Parathyroid adenoma (tissue), 2 donors: ENCODE measurements around the gene TTC28.

ENCODE experiments used
- H2AFZ ChIP-seq: fragments of 300-600 bp; sonication (generic); one replicate; pipeline ENCODE4 v1.7.0; 2017; ENCODE audit warnings: antibody characterized with exemption, mild to moderate bottlenecking
- H3K27ac ChIP-seq: fragments of 300-600 bp; sonication (generic); one replicate; pipeline ENCODE4 v1.7.0; 2017
- H3K27me3 ChIP-seq: fragments of 300-600 bp; sonication (generic); one replicate; pipeline ENCODE4 v1.7.0; 2017; ENCODE audit warnings: low read length; ENCODE audit not compliant: control insufficient read depth, insufficient read depth
- H3K36me3 ChIP-seq: fragments of 300-600 bp; sonication (generic); one replicate; pipeline ENCODE4 v1.7.0; 2017; ENCODE audit warnings: low read length; ENCODE audit not compliant: control insufficient read depth, insufficient read depth
- H3K4me1 ChIP-seq: fragments of 300-600 bp; sonication (generic); one replicate; pipeline ENCODE4 v1.7.0; 2017; ENCODE audit warnings: control low read depth
- H3K4me2 ChIP-seq: fragments of 300-600 bp; sonication (generic); one replicate; pipeline ENCODE4 v1.7.0; 2017; ENCODE audit warnings: low read length
- H3K4me3 ChIP-seq: fragments of 300-600 bp; sonication (generic); one replicate; pipeline ENCODE4 v1.7.0; 2017; ENCODE audit warnings: low read depth, low read length
- H3K79me2 ChIP-seq: fragments of 300-600 bp; sonication (generic); one replicate; pipeline ENCODE4 v1.7.0; 2017; ENCODE audit warnings: control low read depth
- H3K9ac ChIP-seq: fragments of 300-600 bp; sonication (generic); one replicate; pipeline ENCODE4 v1.7.0; 2017; ENCODE audit warnings: mild to moderate bottlenecking
- H3K9me3 ChIP-seq: fragments of 300-600 bp; sonication (generic); one replicate; pipeline ENCODE4 v1.7.0; 2017; ENCODE audit warnings: low read length; ENCODE audit not compliant: control insufficient read depth
- CTCF ChIP-seq: fragments of 300-600 bp; sonication (generic); IDR thresholded peaks from one replicate; pipeline ENCODE4 v1.7.0; 2017; ENCODE audit warnings: antibody characterized with exemption, mild to moderate bottlenecking
- donor health status: primary hyperparathyroidism.

TTC28 gene

GRCh38 chr22:28185130-28185529 is 494.5 kb downstream of the TTC28 start:
- H3K4me1 ChIP-seq, result no peaks in the 10 kb centered on the region
- no peaks in the 10 kb centered on the region for H3K36me3 ChIP-seq
- no peaks in the 10 kb centered on the region for H3K27me3 ChIP-seq
- no peaks in the 10 kb centered on the region for H3K9me3 ChIP-seq
- no peak overlapping the region for H2AFZ ChIP-seq
- no peak overlapping the region for H3K4me3 ChIP-seq
- no peak for TF ChIP-seq CTCF
- H3K4me2 ChIP-seq, result no peak overlapping the region
- H3K27ac ChIP-seq, result no peak overlapping the region
- H3K9ac ChIP-seq, result no peak overlapping the region
- no peaks in the 10 kb centered on the region for H3K79me2 ChIP-seq

DNA sequence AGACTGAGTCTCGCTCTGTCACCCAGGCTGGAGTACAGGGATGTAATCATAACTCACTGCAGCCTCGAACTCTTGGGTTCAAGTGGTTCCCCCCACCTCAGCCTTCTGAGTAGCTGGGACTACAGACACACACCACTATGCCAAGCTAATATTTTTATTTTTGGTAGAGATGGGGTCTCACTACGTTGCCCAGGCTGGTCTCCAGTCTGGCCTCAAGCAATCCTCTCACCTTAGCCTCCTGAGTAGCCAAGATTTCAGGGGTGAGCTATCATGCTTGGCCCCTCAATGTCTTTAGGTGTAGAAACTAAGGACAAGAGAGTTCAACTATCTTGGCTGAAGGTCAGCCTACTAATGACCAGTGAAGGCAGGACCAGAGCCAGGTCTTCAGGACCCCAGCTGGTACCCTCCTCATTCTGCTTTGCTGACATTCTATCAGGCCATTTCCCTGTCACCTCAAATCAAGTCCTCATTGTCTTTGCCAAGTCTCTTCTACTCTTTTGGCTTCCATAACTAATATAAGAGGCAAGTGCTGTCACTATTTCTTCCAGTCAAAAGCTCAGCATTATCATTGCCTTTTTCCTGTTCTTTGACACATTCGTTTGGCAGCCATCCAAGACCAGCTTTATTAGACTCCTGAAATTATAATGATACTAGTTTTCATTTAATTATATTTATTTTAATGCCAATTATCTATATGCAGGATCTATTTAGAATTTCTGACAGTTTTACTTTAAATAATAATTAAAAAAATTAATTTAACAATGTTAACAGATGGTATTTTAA is 496.4 kb downstream of the TTC28 start:
- Histone ChIP-seq H3K27ac (no peak overlapping the region), H3K27me3 (no peaks in the 10 kb centered on the region), H3K9ac (no peak overlapping the region), H3K4me2 (no peak overlapping the region), H2AFZ (no peak overlapping the region), H3K4me1 (no peaks in the 10 kb centered on the region), H3K36me3 (no peaks in the 10 kb centered on the region), H3K79me2 (no peaks in the 10 kb centered on the region), H3K4me3 (no peak overlapping the region), H3K9me3 (no peaks in the 10 kb centered on the region)
- no peak for TF ChIP-seq CTCF

DNA sequence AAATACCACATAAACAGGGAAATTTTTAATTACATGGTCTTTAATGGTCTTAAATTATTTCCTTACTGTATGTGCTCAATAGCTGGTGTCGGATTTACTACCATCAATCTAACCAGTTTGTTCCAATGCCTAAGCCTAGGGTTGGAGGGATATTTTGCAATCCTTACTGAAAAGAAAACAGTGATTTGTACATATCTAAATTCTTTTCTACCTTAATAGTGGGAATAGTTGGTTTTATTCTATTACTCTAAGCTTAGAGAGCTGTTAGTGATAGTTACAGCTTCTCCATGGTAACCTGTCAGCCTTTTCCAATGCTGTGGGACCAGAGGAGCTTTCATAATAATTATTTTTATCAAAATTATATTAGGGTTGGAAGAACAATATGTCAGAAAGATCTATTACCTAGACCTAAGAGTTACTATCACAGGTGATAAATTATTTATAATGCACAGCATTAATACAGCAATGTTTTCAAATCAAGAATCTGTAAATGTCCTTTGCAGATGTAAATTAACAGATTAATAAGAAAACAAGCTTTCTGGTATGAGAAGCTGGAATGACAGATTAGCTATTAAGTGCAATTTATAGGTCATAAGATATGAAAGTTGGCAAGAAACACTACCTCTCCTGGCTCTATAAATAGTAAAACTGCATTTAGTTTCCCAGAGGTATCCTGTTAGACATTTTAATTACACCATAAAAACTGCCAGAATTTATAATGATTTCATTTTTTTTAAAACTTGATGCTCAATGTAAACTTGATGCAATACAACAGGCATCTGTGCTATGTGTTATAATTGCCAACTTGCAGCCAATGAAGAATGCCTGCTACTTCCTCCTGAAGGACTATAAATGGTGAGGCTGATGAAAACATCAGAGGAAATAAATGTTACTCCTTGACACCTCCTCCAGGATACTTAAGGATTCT is 498.6 kb downstream of the TTC28 start:
- no peak overlapping the region for H3K9ac ChIP-seq
- no peak overlapping the region for H3K4me2 ChIP-seq
- H3K4me3 ChIP-seq, result no peak overlapping the region
- H3K27me3 ChIP-seq, result no peaks in the 10 kb centered on the region
- H3K79me2 ChIP-seq, result no peaks in the 10 kb centered on the region
- no peaks in the 10 kb centered on the region for H3K36me3 ChIP-seq
- no peaks in the 10 kb centered on the region for H3K4me1 ChIP-seq
- H3K9me3 ChIP-seq, result no peaks in the 10 kb centered on the region
- H2AFZ ChIP-seq, result no peak overlapping the region
- TF ChIP-seq CTCF, result no peak
- no peak overlapping the region for H3K27ac ChIP-seq

DNA sequence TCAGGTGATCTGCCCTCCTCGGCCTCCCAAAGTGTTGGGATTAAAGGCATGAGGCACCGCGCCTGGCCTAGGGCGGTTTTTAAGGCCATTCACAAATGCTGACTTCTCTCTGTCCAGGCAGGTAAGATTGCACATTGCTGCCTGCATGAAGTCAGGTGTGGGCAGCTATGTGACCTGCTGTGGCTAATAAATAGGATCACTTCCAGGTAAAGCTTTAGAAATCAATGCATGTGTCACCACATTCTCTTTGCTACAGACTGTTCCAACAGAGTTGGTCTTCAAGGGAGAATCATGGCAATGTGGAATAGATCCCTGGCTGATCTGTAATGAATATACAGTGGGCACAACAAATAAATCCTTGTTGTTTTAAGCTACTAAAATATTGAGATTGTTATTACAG is 500.2 kb downstream of the TTC28 start:
- Histone ChIP-seq H3K4me3 (no peak overlapping the region), H2AFZ (no peak overlapping the region), H3K9ac (no peak overlapping the region), H3K4me2 (no peak overlapping the region), H3K36me3 (no peaks in the 10 kb centered on the region), H3K79me2 (no peaks in the 10 kb centered on the region), H3K4me1 (no peaks in the 10 kb centered on the region), H3K27ac (no peak overlapping the region), H3K9me3 (no peaks in the 10 kb centered on the region), H3K27me3 (no peaks in the 10 kb centered on the region)
- no peak for TF ChIP-seq CTCF
